K562 (cell line): ENCODE data around the gene FSTL3. TPM values are rescaled to one million over a fixed set of nuclear protein-coding genes. Genes with fewer than 3 reads are reported as not detected.

Source experiments
- ATAC-seq: fragments of 200-7000 bp; cut with Tn5 transposase; 3 replicates; pipeline ENCODE4 v1.9.1; 2020; ENCODE audit warnings: moderate library complexity
- BruUV-seq: library from RNA; stranded (reverse); fragments of 400-500 nt; replicated peaks from 2 replicates; lab custom pipeline; 2021; lab: Mats Ljungman, UMichigan
- CTCF ChIA-PET: fragments of 300-600 bp; formaldehyde crosslinking; extraction: SDS; loops from one replicate; lab custom pipeline; 2021; ENCODE audit warnings: low intra/inter-chr PET ratio; lab: Yijun Ruan, JAX
- POLR2A ChIA-PET: fragments of 300-600, 350-650 bp; sonication (Branson Sonifier 250); formaldehyde crosslinking; extraction: SDS; loops from one replicate; lab custom pipeline; 2021; ENCODE audit warnings: antibody characterized with exemption, inconsistent platforms; lab: Yijun Ruan, JAX
- DNase-seq, 4 experiments: peaks; one replicate each; pipeline versions ENCODE4 v3.0.0 to v3.0.0-alpha.2; 2011 to 2018; ENCODE audit warnings: low spot score in 3 of 4, mixed read lengths in 3 of 4; ENCODE audit errors: extremely low read depth in 1 of 4
- FAIRE-seq: peaks from 2 replicates; lab custom pipeline; 2011; peaks lifted over from hg19 to GRCh38; lab: Jason Lieb, UNC
- H2AFZ ChIP-seq: 2 replicates; pipeline ENCODE4 v1.6.0; 2011; ENCODE audit warnings: low read depth, low read length, control low read depth, inconsistent platforms
- H3K27ac ChIP-seq: fragments of 200-600 bp; 3 replicates; pipeline ENCODE4 v1.8.0; 2011; ENCODE audit warnings: low read depth, mild to moderate bottlenecking, control low read depth, inconsistent platforms, low read length, moderate library complexity, mixed read lengths; ENCODE audit errors: extremely low read depth
- H3K27me3 ChIP-seq, 2 experiments: fragments of 300-600 bp in 1 of 2; 2 replicates in 1 of 2; 3 replicates in 1 of 2; pipeline versions ENCODE4 v1.6.0 to v1.8.0; 2011; ENCODE audit warnings: inconsistent platforms in 2 of 2, low read length in 2 of 2, mild to moderate bottlenecking in 1 of 2, mixed read lengths in 1 of 2, moderate library complexity in 1 of 2; ENCODE audit not compliant: control insufficient read depth in 2 of 2, insufficient read depth in 2 of 2
- H3K36me3 ChIP-seq: fragments of 300-600 bp; 3 replicates; pipeline ENCODE4 v1.8.0; 2011; ENCODE audit warnings: mild to moderate bottlenecking, low read length, inconsistent platforms; ENCODE audit not compliant: control insufficient read depth, insufficient read depth
- H3K4me1 ChIP-seq, 2 experiments: fragments of 200-600 bp in 1 of 2; replicated peaks in 1 of 2; 2 replicates in 1 of 2; 3 replicates in 1 of 2; pipeline versions ENCODE4 v1.5.1 to v1.8.0; 2011; ENCODE audit warnings: inconsistent platforms in 2 of 2, low read length in 2 of 2, mild to moderate bottlenecking in 1 of 2, mixed read lengths in 1 of 2, moderate library complexity in 1 of 2; ENCODE audit not compliant: control insufficient read depth in 2 of 2, insufficient read depth in 2 of 2
- H3K4me2 ChIP-seq: 2 replicates; pipeline ENCODE4 v1.6.1; 2011; ENCODE audit warnings: low read length, control low read depth, inconsistent platforms, mixed read lengths; ENCODE audit not compliant: insufficient read depth
- H3K4me3 ChIP-seq: fragments of 200-600 bp; sonication (generic), shearing (Covaris generic); 2 replicates; pipeline ENCODE4 v1.5.1; 2016; ENCODE audit warnings: control low read depth, inconsistent platforms
- H3K79me2 ChIP-seq: fragments of 200-600 bp; 3 replicates; pipeline ENCODE4 v1.8.0; 2011; ENCODE audit warnings: low read length, inconsistent platforms; ENCODE audit not compliant: control insufficient read depth, insufficient read depth
- H3K9ac ChIP-seq, 2 experiments: 2 replicates each; pipeline versions ENCODE4 v1.6.0 to v1.6.1; 2011; ENCODE audit warnings: low read depth in 2 of 2, low read length in 2 of 2, control low read depth in 1 of 2, inconsistent platforms in 1 of 2, mild to moderate bottlenecking in 1 of 2, mixed read lengths in 1 of 2; ENCODE audit not compliant: insufficient read depth in 1 of 2
- H3K9me1 ChIP-seq: one replicate; pipeline ENCODE4 v1.6.0; 2011; ENCODE audit warnings: inconsistent platforms, mild to moderate bottlenecking, low read length, moderate library complexity; ENCODE audit not compliant: control insufficient read depth, insufficient read depth
- H3K9me3 ChIP-seq: replicated peaks from 2 replicates; pipeline ENCODE4 v1.5.1; 2011; ENCODE audit warnings: low read depth, low read length, inconsistent platforms; ENCODE audit not compliant: control insufficient read depth, insufficient read depth
- H4K20me1 ChIP-seq: replicated peaks from 2 replicates; pipeline ENCODE4 v1.6.1; 2011; ENCODE audit warnings: low read length, inconsistent platforms, mixed read lengths; ENCODE audit not compliant: control insufficient read depth, insufficient read depth
- ADNP ChIP-seq: fragments of 200-800 bp; sonication (Bioruptor generic); IDR thresholded peaks from 2 replicates; pipeline ENCODE4 v1.6.1; 2016; ENCODE audit warnings: missing genetic modification characterization, missing compliant biosample characterization
- ARID3B ChIP-seq: fragments of 250-450 bp; sonication (Bioruptor Pico); IDR thresholded peaks from 2 replicates; pipeline ENCODE4 v1.4.0; 2020; ENCODE audit warnings: borderline replicate concordance
- CEBPB ChIP-seq: fragments of 450-650 bp; IDR thresholded peaks from 2 replicates; pipeline ENCODE4 v1.6.1; 2016; ENCODE audit warnings: missing genetic modification characterization, missing compliant biosample characterization
- CHD1 ChIP-seq: fragments of 200-600 bp; sonication (generic); IDR thresholded peaks from one replicate; pipeline ENCODE4 v1.6.1; 2012; ENCODE audit warnings: mild to moderate bottlenecking, moderate library complexity, low read length, inconsistent platforms
- DIDO1 ChIP-seq: fragments of 450-650 bp; IDR thresholded peaks from 2 replicates; pipeline ENCODE4 v1.6.1; 2016; ENCODE audit warnings: low read depth, missing biosample characterization, missing genetic modification characterization
- E2F1 ChIP-seq: sonication (generic); formaldehyde crosslinking; IDR thresholded peaks from 2 replicates; pipeline ENCODE4 v1.8.1; 2023; ENCODE audit warnings: mild to moderate bottlenecking, missing genetic modification reagents, moderate library complexity
- HDAC2 ChIP-seq: fragments of 450-650 bp; IDR thresholded peaks from 2 replicates; pipeline ENCODE4 v1.6.1; 2016; ENCODE audit warnings: mild to moderate bottlenecking
- MAX ChIP-seq: sonication (generic); formaldehyde crosslinking; IDR thresholded peaks from 2 replicates; pipeline ENCODE4 v1.9.0; 2022; ENCODE audit warnings: mild to moderate bottlenecking, missing genetic modification reagents
- MTF1 ChIP-seq: fragments of 250-450 bp; sonication (Bioruptor Pico); IDR thresholded peaks from 2 replicates; pipeline ENCODE4 v1.9.0; 2021; ENCODE audit warnings: moderate library complexity, mild to moderate bottlenecking, inconsistent platforms, borderline replicate concordance
- PHTF2 ChIP-seq: fragments of 250-450 bp; sonication (Bioruptor Pico); IDR thresholded peaks from 2 replicates; pipeline ENCODE4 v1.5.0; 2021; ENCODE audit warnings: mild to moderate bottlenecking
- POLR3G ChIP-seq: IDR thresholded peaks from 2 replicates; pipeline ENCODE4 v1.6.1; 2011; ENCODE audit not compliant: insufficient read length, insufficient replicate concordance; ENCODE audit errors: extremely low read depth
- SIN3A ChIP-seq, 2 experiments: fragments of 150-350 bp in 1 of 2; IDR thresholded peaks; 2 replicates each; pipeline ENCODE4 v1.6.1; 2011 to 2016; ENCODE audit warnings: borderline replicate concordance in 2 of 2, low read depth in 2 of 2, low read length in 2 of 2, mild to moderate bottlenecking in 2 of 2, moderate library complexity in 2 of 2; ENCODE audit not compliant: control insufficient read depth in 1 of 2
- SIN3B ChIP-seq: fragments of 450-650 bp; IDR thresholded peaks from 2 replicates; pipeline ENCODE4 v1.6.1; 2017; ENCODE audit warnings: low read depth, mild to moderate bottlenecking, moderate library complexity
- SIRT6 ChIP-seq: IDR thresholded peaks from one replicate; pipeline ENCODE4 v1.6.1; 2012; ENCODE audit warnings: low read depth, mild to moderate bottlenecking, control low read depth, inconsistent platforms, low read length, moderate library complexity
- SREBF2 ChIP-seq: sonication (generic); formaldehyde crosslinking; IDR thresholded peaks from 2 replicates; pipeline ENCODE4 v1.4.0; 2020; ENCODE audit warnings: mild to moderate bottlenecking, missing genetic modification reagents
- U2AF2 ChIP-seq: fragments of 200-400 bp; formaldehyde crosslinking; optimal IDR thresholded peaks from 2 replicates; pipeline ENCODE3; 2017; ENCODE audit warnings: low read depth, mild to moderate bottlenecking, low read length
- ZBTB8A ChIP-seq: fragments of 450-650 bp; IDR thresholded peaks from 2 replicates; pipeline ENCODE4 v1.6.1; 2018; ENCODE audit warnings: mild to moderate bottlenecking, moderate library complexity; ENCODE audit not compliant: partially characterized antibody
- ZNF146 ChIP-seq: IDR thresholded peaks from one replicate; pipeline ENCODE4 v1.6.1; 2018; ENCODE audit warnings: missing compliant biosample characterization; ENCODE audit not compliant: unreplicated experiment
- ZNF282 ChIP-seq: sonication (generic); formaldehyde crosslinking; IDR thresholded peaks from 2 replicates; pipeline ENCODE4 v1.8.1; 2023; ENCODE audit warnings: missing genetic modification reagents
- ZNF583 ChIP-seq: fragments of 250-450 bp; sonication (Bioruptor Pico); IDR thresholded peaks from 2 replicates; pipeline ENCODE4 v1.4.0; 2020
- WGBS: fragments of 100-300 bp; shearing (Covaris generic); methylation state at CpG from one replicate; pipeline ENCODE4 v1.1.6; 2016; ENCODE audit warnings: low coverage, mixed read lengths; ENCODE audit not compliant: insufficient coverage; ENCODE audit errors: missing lambda C conversion rate; 5-methylcytosine and 5-hydroxymethylcytosine counted together
- in situ Hi-C: fragments of 300-500 bp; cut with MboI; formaldehyde crosslinking; loops from 4 replicates; pipeline ENCODE4 v1.15.0; 2018; ENCODE audit warnings: inconsistent platforms, mixed read lengths
- intact Hi-C: fragments of 100-400 bp; cut with micrococcal nuclease; formaldehyde crosslinking; loops from 2 replicates; pipeline ENCODE4 v1.14.2; 2022
- polyA plus RNA-seq, 8 experiments: library from polyadenylated mRNA; depleted of rRNA in 4 of 8; stranded (reverse) in 5 of 8; unstranded in 3 of 8; fragments of >200 nt; fragmentation: Nextera tagmentation in 2 of 8; fragmentation: Illumina TruSeq in 1 of 8; extraction: Ambion mirVana in 2 of 8; extraction: Trizol in 1 of 8; gene quantifications; 2 replicates each; pipeline versions ENCODE4 v1.2.1 to v1.2.3, GENCODE V29; 2011 to 2014; ENCODE audit warnings: inconsistent platforms in 1 of 8, missing spikeins in 1 of 8
- total RNA-seq, 7 experiments: library from RNA; depleted of rRNA in 6 of 7; stranded (reverse); fragments of >200 nt in 6 of 7; fragmentation: Illumina TruSeq in 2 of 7; extraction: Trizol in 2 of 7; gene quantifications; 2 replicates each; pipeline versions ENCODE4 v1.2.1 to v1.2.3, GENCODE V29; 2011 to 2021; ENCODE audit warnings: low replicate concordance in 1 of 7

The FSTL3 gene
- total and polyA plus RNA-seq, 9 of the 15 experiments (the other 6 are each of a cell fraction or from before 2014, with no cell fraction given), result 0.35 to 6.8 (median 4.2) TPM; not detected in 1

DNA sequence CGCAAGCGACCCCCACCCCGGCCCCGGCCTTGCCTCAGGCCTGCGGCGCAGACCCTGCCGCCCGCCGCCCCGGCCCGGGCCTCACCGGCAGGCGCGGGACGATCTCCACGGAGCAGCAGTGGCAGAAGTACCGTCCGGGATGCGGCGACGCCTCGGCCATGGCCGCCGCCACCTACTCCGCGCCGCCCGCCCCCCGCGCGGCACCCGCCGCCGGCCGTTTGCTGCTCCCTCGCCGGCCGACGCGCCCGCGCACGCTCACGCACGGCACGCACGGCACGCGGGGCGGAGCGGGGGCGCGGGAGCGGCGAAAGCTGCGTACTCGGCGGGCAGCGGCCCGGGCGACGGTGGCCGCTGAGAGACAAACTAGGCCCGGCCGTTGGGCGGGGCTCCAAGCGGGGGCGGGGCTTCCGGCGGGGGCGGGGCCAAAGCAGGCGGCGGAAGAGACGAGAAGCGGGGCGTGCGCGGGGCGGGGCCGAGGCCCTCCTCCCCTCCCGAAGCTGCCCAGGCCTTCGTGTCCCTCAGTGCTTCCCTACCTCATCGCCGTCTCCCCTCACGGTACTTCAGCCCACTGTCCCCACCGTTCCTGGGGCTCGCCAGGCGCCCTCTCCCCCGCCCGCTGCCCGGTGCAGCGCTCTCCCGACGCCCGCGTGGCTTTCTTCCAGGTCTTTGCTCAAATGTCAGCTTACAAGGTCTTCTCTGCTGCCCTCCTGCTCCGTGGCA, 13.1 kb upstream of the FSTL3 start, which contains the start of gene RNF126:
RNF126 (minus strand) TSS at position 253 of the 720 bp plus-strand sequence; CDS start at position 160, 93 bp downstream.
- ATAC-seq, result peak; percentile 83
- H3K79me2 ChIP-seq, result peaks cover 49% of the 10 kb centered on the region
- TF ChIP-seq ZNF282 (CRISPR knock-in tag), result 0 out of 2 replicates have a peak, but pooled peaks have one; percentile 33
- peak; percentile 80 for TF ChIP-seq CHD1
- TF ChIP-seq SREBF2 (CRISPR knock-in tag), result no peak
- TF ChIP-seq ZNF146 (CRISPR knock-in tag), result no peak
- TF ChIP-seq ZBTB8A, result no peak
- TF ChIP-seq PHTF2 (CRISPR knock-in tag), result no peak
- no peak for TF ChIP-seq HDAC2
- TF ChIP-seq SIRT6, result no peak
- no peak for TF ChIP-seq ADNP
- peak in 1 of 2 experiments; percentile 70; a peak in 2 of 4 replicates for TF ChIP-seq SIN3A (IDR thresholded peaks at IDR 0.05; ENCODE audit: borderline replicate concordance in 2 of 2, control insufficient read depth in 1 of 2, low read depth in 2 of 2, low read length in 2 of 2)
- no peak for TF ChIP-seq POLR3G
- peak; percentile 66 for TF ChIP-seq MAX
- TF ChIP-seq CEBPB, result no peak
- peak; percentile 64 for TF ChIP-seq SIN3B
- TF ChIP-seq ARID3B (CRISPR knock-in tag), result no peak
- 0 out of 2 replicates have a peak, but pooled peaks have one; percentile 16 for TF ChIP-seq ZNF583
- TF ChIP-seq U2AF2, result no peak
- TF ChIP-seq E2F1, result no peak
- TF ChIP-seq DIDO1, result no peak
- no peak for TF ChIP-seq MTF1

More for the DNA sequence above, 13.1 kb upstream of the FSTL3 start, which contains the start of gene RNF126:
- FAIRE-seq, result peak; percentile 71
- DNase-seq, result peak; percentile 93 to 96 (median 94)
- H3K9ac ChIP-seq, result peak within 1 kb of the TSS; percentile 97
- peak within 1 kb of the TSS; percentile 88 for H3K4me2 ChIP-seq
- H3K27ac ChIP-seq, result peak within 1 kb of the TSS; percentile 98
- BruUV-seq, result no TSS peak
- 9% methylated on average over 47 of the region's 97 CpGs for WGBS
- peaks cover 14% of the 10 kb centered on the region for H3K9me1 ChIP-seq
- H3K36me3 ChIP-seq, result peaks cover 35% of the 10 kb centered on the region; the same call in 2 of the 3 replicates
- ChIA-PET POLR2A (interaction anchor here (0.6 to 1.0 kb wide), 7 partner anchors 8 to 530 kb away, joined by 3 to 5 read pairs (median 3); partner anchors contain the start of gene FSTL3), CTCF (no interaction called here)
- peaks cover 12% of the 10 kb centered on the region for H3K9me3 ChIP-seq
- no peaks in the 10 kb centered on the region for H3K27me3 ChIP-seq
- in situ Hi-C loops, result no loop called here
- H3K4me3 ChIP-seq, result peak within 1 kb of the TSS; percentile 100
- H2AFZ ChIP-seq, result peak within 1 kb of the TSS; percentile 99
- intact Hi-C loops, result no loop called here
- peaks cover 21 to 61% of the 10 kb centered on the region in 2 experiments for H3K4me1 ChIP-seq
- peaks cover 38% of the 10 kb centered on the region for H4K20me1 ChIP-seq
